HEK293T (cell line): Measurements from ENCODE around the gene STARD13.
A peak's percentile ranks its signal among the peaks of the same experiment; 100 is the strongest.

ENCODE experiments used
- CTCF ChIA-PET: fragments of 350-600 bp; formaldehyde crosslinking; extraction: SDS; loops from one replicate; lab custom pipeline; 2021; ENCODE audit warnings: antibody characterized with exemption, inconsistent platforms; lab: Yijun Ruan, JAX
- POLR2A ChIA-PET: fragments of 350-600 bp; formaldehyde crosslinking; extraction: SDS; loops from one replicate; lab custom pipeline; 2020; ENCODE audit warnings: antibody characterized with exemption, inconsistent platforms; lab: Yijun Ruan, JAX
- DNase-seq: peaks from one replicate; pipeline ENCODE4 v3.0.0; 2012; ENCODE audit warnings: mixed read lengths; ENCODE audit errors: extremely low spot score
- ARNT ChIP-seq: fragments of 450-650 bp; IDR thresholded peaks from 2 replicates; pipeline ENCODE4 v1.6.1; 2017; ENCODE audit warnings: mild to moderate bottlenecking
- BHLHE40 ChIP-seq: fragments of 450-650 bp; IDR thresholded peaks from 2 replicates; pipeline ENCODE4 v1.6.1; 2016; ENCODE audit warnings: mild to moderate bottlenecking, moderate library complexity, borderline replicate concordance
- CTBP1 ChIP-seq: fragments of 450-650 bp; IDR thresholded peaks from 2 replicates; pipeline ENCODE4 v1.6.1; 2016; ENCODE audit warnings: borderline replicate concordance
- ELF4 ChIP-seq: fragments of 450-650 bp; IDR thresholded peaks from 2 replicates; pipeline ENCODE4 v1.6.1; 2017; ENCODE audit warnings: antibody characterized with exemption
- FOXA1 ChIP-seq: fragments of 450-650 bp; IDR thresholded peaks from 2 replicates; pipeline ENCODE4 v1.6.1; 2016; ENCODE audit warnings: mild to moderate bottlenecking
- FOXK2 ChIP-seq: fragments of 450-650 bp; IDR thresholded peaks from 2 replicates; pipeline ENCODE4 v1.6.1; 2016; ENCODE audit warnings: mild to moderate bottlenecking
- FOXM1 ChIP-seq: fragments of 450-650 bp; IDR thresholded peaks from 2 replicates; pipeline ENCODE4 v1.6.1; 2017; ENCODE audit warnings: mild to moderate bottlenecking, borderline replicate concordance
- HDGF ChIP-seq: fragments of 450-650 bp; IDR thresholded peaks from 2 replicates; pipeline ENCODE4 v1.6.1; 2017; ENCODE audit warnings: antibody characterized with exemption, borderline replicate concordance
- L3MBTL2 ChIP-seq: fragments of 450-650 bp; conservative IDR thresholded peaks from 2 replicates; pipeline ENCODE4 v1.6.1; 2016; ENCODE audit warnings: mild to moderate bottlenecking
- LEF1 ChIP-seq: fragments of 450-650 bp; IDR thresholded peaks from 2 replicates; pipeline ENCODE4 v1.6.1; 2017; ENCODE audit warnings: mild to moderate bottlenecking, borderline replicate concordance
- NFRKB ChIP-seq: fragments of 450-650 bp; IDR thresholded peaks from 2 replicates; pipeline ENCODE4 v1.6.1; 2016; ENCODE audit warnings: mild to moderate bottlenecking, moderate library complexity
- PKNOX1 ChIP-seq: fragments of 450-650 bp; IDR thresholded peaks from 2 replicates; pipeline ENCODE4 v1.6.1; 2016
- SP1 ChIP-seq: fragments of 450-650 bp; IDR thresholded peaks from 2 replicates; pipeline ENCODE4 v1.6.1; 2017
- SUZ12 ChIP-seq: fragments of 450-650 bp; IDR thresholded peaks from 2 replicates; pipeline ENCODE4 v1.6.1; 2016; ENCODE audit warnings: mild to moderate bottlenecking
- TARDBP ChIP-seq: fragments of 450-650 bp; IDR thresholded peaks from 2 replicates; pipeline ENCODE4 v1.6.1; 2016
- ZNF384 ChIP-seq: fragments of 450-650 bp; IDR thresholded peaks from 2 replicates; pipeline ENCODE4 v1.6.1; 2016

Gene STARD13

DNA sequence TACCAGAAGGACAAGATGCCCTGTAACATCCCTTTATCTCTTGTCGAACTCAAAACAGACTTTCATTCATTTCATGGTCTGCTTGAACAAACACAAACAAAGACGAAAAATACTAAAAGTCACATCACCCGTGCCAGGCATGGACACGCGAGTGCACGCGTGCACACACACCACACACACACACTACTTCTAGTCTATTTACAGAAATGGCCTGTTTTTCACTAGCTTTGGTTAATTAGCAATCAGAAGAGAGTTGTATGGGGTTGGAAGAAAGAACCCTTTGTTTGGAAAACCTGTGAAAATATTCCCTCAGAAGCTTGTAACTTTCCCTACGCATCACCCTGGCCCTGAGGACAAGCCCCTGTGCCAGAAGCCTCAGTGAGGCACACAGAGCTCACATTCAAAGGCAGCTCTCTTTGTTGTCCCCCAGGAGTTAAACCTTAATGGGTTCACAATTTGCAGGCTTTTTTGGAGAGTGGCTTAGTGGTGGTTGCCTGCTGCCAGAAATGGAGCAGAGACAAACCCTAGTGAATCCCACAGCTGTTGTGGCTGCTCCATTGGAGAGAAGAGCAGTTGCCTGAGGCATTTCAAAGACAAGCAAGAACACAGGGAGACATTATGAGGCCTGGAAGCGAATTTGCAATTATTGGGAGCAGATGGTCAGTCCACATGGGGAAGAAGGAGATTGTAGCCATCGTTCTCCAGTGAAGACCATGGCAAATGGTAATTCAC lies 55.9 kb downstream of the STARD13 start:
- CTCF ChIA-PET: no interaction called here
- no peak for DNase-seq
- POLR2A ChIA-PET: no interaction called here
- no peak for TF ChIP-seq HDGF
- no peak for TF ChIP-seq FOXA1
- TF ChIP-seq ARNT: no peak
- no peak for TF ChIP-seq PKNOX1
- TF ChIP-seq FOXK2: no peak
- TF ChIP-seq SP1: no peak
- no peak for TF ChIP-seq ZNF384

- ChIA-PET CTCF (no interaction called here), POLR2A (no interaction called here)
- no peak for TF ChIP-seq HDGF
- TF ChIP-seq L3MBTL2: peak; percentile 29; the same call in 1 of the 2 replicates
- TF ChIP-seq FOXA1: no peak
- no peak for TF ChIP-seq FOXK2
- peak; percentile 49 for DNase-seq
Measured at GRCh38 chr13:33228648-33229445, 56.7 kb downstream of the STARD13 start.

- ChIA-PET CTCF (no interaction called here), POLR2A (no interaction called here)
- no peak for DNase-seq
- TF ChIP-seq FOXA1 (no peak), L3MBTL2 (no peak), LEF1 (no peak), ARNT (no peak), BHLHE40 (no peak), CTBP1 (no peak), PKNOX1 (no peak), ELF4 (no peak), FOXM1 (no peak), NFRKB (no peak), FOXK2 (no peak), HDGF (no peak), SP1 (no peak), TARDBP (no peak), ZNF384 (no peak), SUZ12 (no peak)
Measured at GRCh38 chr13:33227927-33228647, 57.5 kb downstream of the STARD13 start.

DNA sequence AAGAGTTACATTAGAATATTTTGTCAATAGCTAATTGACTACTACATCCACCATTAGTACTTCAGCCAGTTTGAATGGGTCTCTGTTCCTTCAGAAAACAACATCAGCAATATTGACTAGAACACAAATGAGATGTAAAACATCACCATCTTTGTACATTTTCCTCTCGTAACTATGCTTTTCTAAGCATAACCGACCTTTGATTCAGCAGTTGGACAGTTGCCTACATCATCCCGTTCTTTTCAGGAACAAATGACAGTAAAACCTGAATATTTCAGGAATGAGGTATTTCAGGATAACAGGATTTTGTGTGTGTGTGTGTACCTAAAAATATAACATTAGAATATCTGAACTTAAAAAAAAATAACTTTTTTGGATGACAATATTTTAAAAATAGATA lies 60.9 kb downstream of the STARD13 start:
- DNase-seq: no peak
- ChIA-PET POLR2A (no interaction called here), CTCF (no interaction called here)
- TF ChIP-seq ZNF384 (no peak), CTBP1 (no peak), ARNT (no peak), FOXM1 (no peak), LEF1 (no peak), TARDBP (no peak), SP1 (no peak), L3MBTL2 (no peak), FOXK2 (no peak), FOXA1 (no peak), SUZ12 (no peak), HDGF (no peak), PKNOX1 (no peak), NFRKB (no peak), BHLHE40 (no peak), ELF4 (no peak)

- TF ChIP-seq CTBP1 (no peak), LEF1 (no peak)
- CTCF ChIA-PET: no interaction called here
- no peak for DNase-seq
- POLR2A ChIA-PET: no interaction called here
Measured at GRCh38 chr13:33224191-33224590, 61.4 kb downstream of the STARD13 start.

- ChIA-PET CTCF (no interaction called here), POLR2A (no interaction called here)
- no peak for DNase-seq
- TF ChIP-seq NFRKB: no peak
- TF ChIP-seq CTBP1: no peak
- TF ChIP-seq FOXA1: no peak
- TF ChIP-seq ELF4: no peak
- TF ChIP-seq FOXK2: no peak
- no peak for TF ChIP-seq LEF1
- TF ChIP-seq SUZ12: no peak
- TF ChIP-seq BHLHE40: no peak
- no peak for TF ChIP-seq ARNT
- TF ChIP-seq TARDBP: no peak
- TF ChIP-seq ZNF384: no peak
- TF ChIP-seq FOXM1: no peak
- TF ChIP-seq HDGF: no peak
- TF ChIP-seq L3MBTL2: no peak
- no peak for TF ChIP-seq PKNOX1
- no peak for TF ChIP-seq SP1
Measured at GRCh38 chr13:33219926-33220325, 65.6 kb downstream of the STARD13 start.
